HG03097 (cell line): Measurements from ENCODE around the gene PHLPP1.
A peak's percentile ranks its signal among the peaks of the same experiment; 100 is the strongest.
"Not testable (repeated sequence)": the region's sequence is repeated elsewhere in the genome, so short reads cannot be mapped to it uniquely, and the experiment has no call there.

Experiments
- ATAC-seq: cut with Tn5 transposase; IDR thresholded peaks from one replicate; pipeline ENCODE4 v1.9.1; 2021; ENCODE audit not compliant: unreplicated experiment, low FRiP score

Gene PHLPP1

GRCh38 chr18:62878305-62878704, 163.0 kb downstream of the PHLPP1 start:
- ATAC-seq = no peak

GRCh38 chr18:62880034-62880433, 164.7 kb downstream of the PHLPP1 start:
- ATAC-seq = no peak

- ATAC-seq = no peak
These were observed 165.5 kb downstream of the PHLPP1 start for GRCh38 chr18:62880673-62881364.

GRCh38 chr18:62881509-62882016, 166.2 kb downstream of the PHLPP1 start:
- ATAC-seq = no peak

- ATAC-seq = no peak
These were observed 168.8 kb downstream of the PHLPP1 start for GRCh38 chr18:62883937-62884735.

- no peak for ATAC-seq
These were observed 170.5 kb downstream of the PHLPP1 start for GRCh38 chr18:62885804-62886203.

- no peak for ATAC-seq
These were observed 179.5 kb downstream of the PHLPP1 start for GRCh38 chr18:62894681-62895390.

- no peak for ATAC-seq
These were observed 181.8 kb downstream of the PHLPP1 start for GRCh38 chr18:62897153-62897552.

- peak; percentile 86 for ATAC-seq
These were observed 183.0 kb downstream of the PHLPP1 start for GRCh38 chr18:62898359-62898758.

- ATAC-seq = no peak
These were observed 184.2 kb downstream of the PHLPP1 start for GRCh38 chr18:62899534-62899933.

GRCh38 chr18:62900132-62900883, 185.0 kb downstream of the PHLPP1 start:
- ATAC-seq = no peak

GRCh38 chr18:62902776-62903175, 187.4 kb downstream of the PHLPP1 start:
- no peak for ATAC-seq

GRCh38 chr18:62904396-62905285, 189.3 kb downstream of the PHLPP1 start:
- no peak for ATAC-seq

GRCh38 chr18:62912885-62913284, 197.5 kb downstream of the PHLPP1 start:
- no peak for ATAC-seq

- not testable (repeated sequence) for ATAC-seq
These were observed 198.5 kb downstream of the PHLPP1 start for GRCh38 chr18:62913824-62914223.

- no peak for ATAC-seq
These were observed 199.6 kb downstream of the PHLPP1 start for GRCh38 chr18:62914871-62915392.

GRCh38 chr18:62918361-62918760, 203.0 kb downstream of the PHLPP1 start:
- ATAC-seq = no peak

GRCh38 chr18:62919109-62919838, 203.9 kb downstream of the PHLPP1 start:
- ATAC-seq = no peak
